ENCODE measurements around the gene C2. TPM values are rescaled to one million over a fixed set of nuclear protein-coding genes. Genes with fewer than 3 reads are reported as not detected.
"Not testable (repeated sequence)": the region's sequence is repeated elsewhere in the genome, so short reads cannot be mapped to it uniquely, and the experiment has no call there.

C2 gene
- total RNA-seq, 1 donor from 2014 or later: 0.51 TPM

- peak; percentile 99 for DNase-seq
These were observed 31.5 kb downstream of the C2 start, which contains the start of the genes NELFE and SKIC2 for GRCh38 chr6:31958741-31959739. Gene NELFE, minus strand, starts transcription at chr6:31958971. Its CDS starts 525 bp downstream, at chr6:31958446. Gene SKIC2, plus strand, starts transcription at chr6:31959175. Its CDS starts 18 bp downstream, at chr6:31959193.

- DNase-seq: no peak
These were observed 34.1 kb downstream of the C2 start for GRCh38 chr6:31961616-31962015.

GRCh38 chr6:31963921-31964320, 36.4 kb downstream of the C2 start:
- DNase-seq: no peak

- no peak for DNase-seq
These were observed 38.2 kb downstream of the C2 start for GRCh38 chr6:31965700-31966099.

- no peak for DNase-seq
These were observed 39.0 kb downstream of the C2 start for GRCh38 chr6:31966506-31966905.

- DNase-seq: no peak
These were observed 39.7 kb downstream of the C2 start for GRCh38 chr6:31966997-31967925.

- DNase-seq: no peak
These were observed 40.4 kb downstream of the C2 start for GRCh38 chr6:31967926-31968320.

GRCh38 chr6:31968326-31968725, 40.8 kb downstream of the C2 start:
- DNase-seq: no peak

- no peak for DNase-seq
These were observed 41.5 kb downstream of the C2 start for GRCh38 chr6:31968791-31969711.

GRCh38 chr6:31969712-31970603, 42.4 kb downstream of the C2 start:
- DNase-seq: no peak

GRCh38 chr6:31970604-31971271, 43.2 kb downstream of the C2 start:
- no peak for DNase-seq

GRCh38 chr6:31971279-31971992, 43.9 kb downstream of the C2 start:
- DNase-seq: no peak

GRCh38 chr6:31971993-31972708, 44.6 kb downstream of the C2 start, which contains the start of gene DXO:
Gene DXO, minus strand, starts transcription at chr6:31972138. Its CDS starts 463 bp downstream, at chr6:31971675.
- DNase-seq: peak; percentile 99

- peak; percentile 21 for DNase-seq
These were observed 45.3 kb downstream of the C2 start for GRCh38 chr6:31972709-31973350.

- not testable (repeated sequence) for DNase-seq
These were observed 48.5 kb downstream of the C2 start for GRCh38 chr6:31976065-31976464.

GRCh38 chr6:31977816-31978431, 50.4 kb downstream of the C2 start:
- DNase-seq: no peak

GRCh38 chr6:31978831-31979230, 51.3 kb downstream of the C2 start:
- DNase-seq: no peak

Measured in tongue (tissue), 2 donors.